ENCODE measurements around the gene METAP1. TPM values are rescaled to one million over a fixed set of nuclear protein-coding genes. Genes with fewer than 3 reads are reported as not detected.
"Not testable (repeated sequence)": the region's sequence is repeated elsewhere in the genome, so short reads cannot be mapped to it uniquely, and the experiment has no call there.

METAP1 gene
- total RNA-seq, 1 donor from 2014 or later, result 32.4 TPM

- intact Hi-C loops (cut with DNase I), result no loop called here
- Histone ChIP-seq H3K27me3 (no peaks in the 10 kb centered on the region), H3K27ac (no peak overlapping the region), H3K9me3 (no peaks in the 10 kb centered on the region), H3K36me3 (no peaks in the 10 kb centered on the region), H3K4me1 (no peaks in the 10 kb centered on the region), H3K4me3 (no peak overlapping the region)
- TF ChIP-seq CTCF (IDR thresholded peaks at IDR 0.05) (no peak), POLR2A (IDR thresholded peaks at IDR 0.05) (no peak), POLR2AphosphoS5 (IDR thresholded peaks at IDR 0.05; ENCODE audit: insufficient read depth in 1 of 2, low read depth in 1 of 2) (no peak)
- no peak for DNase-seq (ENCODE audit: extremely low spot score in 2 of 2)
Observed at GRCh38 chr4:98967786-98968329, 27.7 kb upstream of the METAP1 start.

- no peak overlapping the region for H3K4me3 ChIP-seq
- DNase-seq (ENCODE audit: extremely low spot score in 2 of 2), result no peak
- intact Hi-C loops (cut with DNase I), result no loop called here
- no peak for TF ChIP-seq POLR2AphosphoS5 (IDR thresholded peaks at IDR 0.05; ENCODE audit: insufficient read depth in 1 of 2, low read depth in 1 of 2)
- TF ChIP-seq POLR2A (IDR thresholded peaks at IDR 0.05), result no peak
- H3K36me3 ChIP-seq, result no peaks in the 10 kb centered on the region
- H3K27ac ChIP-seq, result no peak overlapping the region
- no peaks in the 10 kb centered on the region for H3K9me3 ChIP-seq
- H3K4me1 ChIP-seq, result no peaks in the 10 kb centered on the region
- no peaks in the 10 kb centered on the region for H3K27me3 ChIP-seq
Observed at GRCh38 chr4:98969878-98970785, 25.4 kb upstream of the METAP1 start.

GRCh38 chr4:98976716-98977115 is 18.8 kb upstream of the METAP1 start:
- DNase-seq (ENCODE audit: extremely low spot score in 2 of 2), result no peak

GRCh38 chr4:98977557-98977956 is 18.0 kb upstream of the METAP1 start:
- no peaks in the 10 kb centered on the region for H3K4me1 ChIP-seq
- no peak for DNase-seq (ENCODE audit: extremely low spot score in 2 of 2)
- no peak overlapping the region for H3K4me3 ChIP-seq
- no peaks in the 10 kb centered on the region for H3K27me3 ChIP-seq
- H3K27ac ChIP-seq, result no peak overlapping the region
- no peaks in the 10 kb centered on the region for H3K9me3 ChIP-seq
- intact Hi-C loops (cut with DNase I), result no loop called here
- TF ChIP-seq POLR2AphosphoS5 (IDR thresholded peaks at IDR 0.05; ENCODE audit: insufficient read depth in 1 of 2, low read depth in 1 of 2), result no peak
- TF ChIP-seq POLR2A (IDR thresholded peaks at IDR 0.05), result no peak
- TF ChIP-seq CTCF (IDR thresholded peaks at IDR 0.05), result no peak
- H3K36me3 ChIP-seq, result no peaks in the 10 kb centered on the region

More at GRCh38 chr4:98976716-98977115, 18.8 kb upstream of the METAP1 start:
- Histone ChIP-seq H3K4me3 (no peak overlapping the region), H3K4me1 (no peaks in the 10 kb centered on the region), H3K27me3 (no peaks in the 10 kb centered on the region), H3K36me3 (no peaks in the 10 kb centered on the region), H3K9me3 (no peaks in the 10 kb centered on the region), H3K27ac (no peak overlapping the region)
- no peak for TF ChIP-seq POLR2A (IDR thresholded peaks at IDR 0.05)
- no peak for TF ChIP-seq CTCF (IDR thresholded peaks at IDR 0.05)
- TF ChIP-seq POLR2AphosphoS5 (IDR thresholded peaks at IDR 0.05; ENCODE audit: insufficient read depth in 1 of 2, low read depth in 1 of 2), result no peak
- intact Hi-C loops (cut with DNase I), result no loop called here

- Histone ChIP-seq H3K4me3 (no peak overlapping the region), H3K9me3 (no peaks in the 10 kb centered on the region), H3K36me3 (no peaks in the 10 kb centered on the region), H3K4me1 (no peaks in the 10 kb centered on the region), H3K27ac (no peak overlapping the region), H3K27me3 (no peaks in the 10 kb centered on the region)
- intact Hi-C loops (cut with DNase I), result no loop called here
- TF ChIP-seq CTCF (IDR thresholded peaks at IDR 0.05) (no peak), POLR2AphosphoS5 (IDR thresholded peaks at IDR 0.05; ENCODE audit: insufficient read depth in 1 of 2, low read depth in 1 of 2) (no peak), POLR2A (IDR thresholded peaks at IDR 0.05) (no peak)
- no peak for DNase-seq (ENCODE audit: extremely low spot score in 2 of 2)
Observed at GRCh38 chr4:98987720-98988119, 7.8 kb upstream of the METAP1 start.

- H3K27ac ChIP-seq; DNase-seq (ENCODE audit: extremely low spot score in 2 of 2); H3K36me3 ChIP-seq; intact Hi-C loops (cut with DNase I); H3K27me3 ChIP-seq; H3K4me3 ChIP-seq; H3K9me3 ChIP-seq: not testable (repeated sequence)
- peaks cover 22% of the 10 kb centered on the region for H3K4me1 ChIP-seq
Observed at GRCh38 chr4:98992835-98993234, 2.7 kb upstream of the METAP1 start.

All from vagina (tissue), 2 donors.